K562 (cell line): ENCODE results near the gene SETD1B. TPM values are rescaled to one million over a fixed set of nuclear protein-coding genes. Genes with fewer than 3 reads are reported as not detected.

Experiments used
- HMGN3 ChIP-seq: IDR thresholded peaks from 2 replicates; pipeline ENCODE4 v1.6.1; 2011; ENCODE audit warnings: borderline replicate concordance, low read depth, mild to moderate bottlenecking, mixed read lengths, low read length; ENCODE audit not compliant: insufficient read length; ENCODE audit errors: extremely low read depth
- HNRNPH1 ChIP-seq: fragments of 200-400 bp; formaldehyde crosslinking; optimal IDR thresholded peaks from 2 replicates; pipeline ENCODE3; 2017; ENCODE audit warnings: low read depth, mild to moderate bottlenecking, low read length, moderate library complexity
- MYC ChIP-seq, 2 experiments: fragments of 250-450 bp in 1 of 2; sonication (Bioruptor Pico) in 1 of 2; IDR thresholded peaks; 2 replicates each; pipeline versions ENCODE4 v1.5.1 to v1.6.1; 2012 to 2021; ENCODE audit warnings: low read depth in 2 of 2, borderline replicate concordance in 1 of 2, improper control_type of control experiment in 1 of 2, low read length in 1 of 2, mild to moderate bottlenecking in 1 of 2, moderate library complexity in 1 of 2
- PCBP2 ChIP-seq: fragments of 200-400 bp; formaldehyde crosslinking; IDR thresholded peaks from 2 replicates; pipeline ENCODE4 v1.6.1; 2018; ENCODE audit warnings: low read length, low read depth, mild to moderate bottlenecking, moderate library complexity; ENCODE audit not compliant: poor library complexity, severe bottlenecking
- SRSF7 ChIP-seq: fragments of 200-400 bp; formaldehyde crosslinking; optimal IDR thresholded peaks from 2 replicates; pipeline ENCODE3; 2017; ENCODE audit warnings: mild to moderate bottlenecking, low read depth, low read length
- STAT5A ChIP-seq: IDR thresholded peaks from 2 replicates; pipeline ENCODE4 v1.6.1; 2012; ENCODE audit warnings: low read length, inconsistent platforms, borderline replicate concordance
- TARDBP ChIP-seq: fragments of 450-650 bp; IDR thresholded peaks from 2 replicates; pipeline ENCODE4 v1.6.1; 2016
- TBL1XR1 ChIP-seq, 2 experiments: IDR thresholded peaks; 2 replicates each; pipeline ENCODE4 v1.6.1; 2012; ENCODE audit warnings: improper control_type of control experiment in 2 of 2, low read length in 2 of 2, mild to moderate bottlenecking in 1 of 2
- TEAD2 ChIP-seq: fragments of 450-650 bp; IDR thresholded peaks from 2 replicates; pipeline ENCODE4 v1.6.1; 2016; ENCODE audit warnings: missing genetic modification characterization, control low read depth, missing compliant biosample characterization
- THAP12 ChIP-seq: fragments of 250-450 bp; sonication (Bioruptor Pico); IDR thresholded peaks from 2 replicates; pipeline ENCODE4 v1.9.0; 2021; ENCODE audit warnings: mild to moderate bottlenecking, inconsistent platforms
- TRIM24 ChIP-seq, 2 experiments: fragments of 450-650 bp; IDR thresholded peaks; 2 replicates each; pipeline ENCODE4 v1.6.1; 2016
- ZFX ChIP-seq: sonication (generic); formaldehyde crosslinking; IDR thresholded peaks from 2 replicates; pipeline ENCODE4 v1.8.0; 2022; ENCODE audit warnings: mild to moderate bottlenecking, missing genetic modification reagents, moderate library complexity
- ZNF239 ChIP-seq: fragments of 250-450 bp; sonication (Bioruptor Pico); IDR thresholded peaks from 2 replicates; pipeline ENCODE4 v1.4.0; 2020; ENCODE audit warnings: mild to moderate bottlenecking
- ZNF263 ChIP-seq: sonication (generic); formaldehyde crosslinking; IDR thresholded peaks from 2 replicates; pipeline ENCODE4 v1.8.0; 2022; ENCODE audit warnings: mild to moderate bottlenecking, missing genetic modification reagents, borderline replicate concordance
- ZNF384 ChIP-seq: IDR thresholded peaks from 2 replicates; pipeline ENCODE4 v1.6.1; 2012; ENCODE audit warnings: low read depth, low read length, improper control_type of control experiment
- polyA plus RNA-seq, 8 experiments: library from polyadenylated mRNA; depleted of rRNA in 4 of 8; stranded (reverse) in 5 of 8; unstranded in 3 of 8; fragments of >200 nt; fragmentation: Nextera tagmentation in 2 of 8; fragmentation: Illumina TruSeq in 1 of 8; extraction: Ambion mirVana in 2 of 8; extraction: Trizol in 1 of 8; gene quantifications; 2 replicates each; pipeline versions ENCODE4 v1.2.1 to v1.2.3, GENCODE V29; 2011 to 2014; ENCODE audit warnings: inconsistent platforms in 1 of 8, missing spikeins in 1 of 8
- total RNA-seq, 7 experiments: library from RNA; depleted of rRNA in 6 of 7; stranded (reverse); fragments of >200 nt in 6 of 7; fragmentation: Illumina TruSeq in 2 of 7; extraction: Trizol in 2 of 7; gene quantifications; 2 replicates each; pipeline versions ENCODE4 v1.2.1 to v1.2.3, GENCODE V29; 2011 to 2021; ENCODE audit warnings: low replicate concordance in 1 of 7
- TF ChIP-seq, protein P1 (sequence below): sonication (generic); formaldehyde crosslinking; IDR thresholded peaks from 2 replicates; pipeline ENCODE4 v1.8.0; 2022; ENCODE audit warnings: mild to moderate bottlenecking, missing genetic modification reagents
- TF ChIP-seq, protein P2 (sequence below): sonication (generic); formaldehyde crosslinking; IDR thresholded peaks from 2 replicates; pipeline ENCODE4 v1.8.1; 2022; ENCODE audit warnings: missing genetic modification reagents
- TF ChIP-seq, protein P3 (sequence below): sonication (generic); formaldehyde crosslinking; IDR thresholded peaks from 2 replicates; pipeline ENCODE4 v1.8.1; 2023; ENCODE audit warnings: mild to moderate bottlenecking, missing genetic modification reagents

Gene SETD1B
- total and polyA plus RNA-seq, 9 of the 15 experiments (the other 6 are each of a cell fraction or from before 2014, with no cell fraction given), result 0.48 to 26.6 (median 2.3) TPM

- peak; percentile 88 for TF ChIP-seq MYC (IDR thresholded peaks at IDR 0.05; ENCODE audit: low read depth, low read length)
- peak; percentile 58; the same call in 1 of the 2 replicates for TF ChIP-seq MYC (CRISPR knock-in tag; IDR thresholded peaks at IDR 0.05; ENCODE audit: borderline replicate concordance, low read depth)
- TF ChIP-seq TBL1XR1 (IDR thresholded peaks at IDR 0.05; ENCODE audit: low read length in 2 of 2), result no peak
- TF ChIP-seq TARDBP, result no peak
- no peak for TF ChIP-seq ZNF239 (CRISPR knock-in tag)
- TF ChIP-seq, protein P1, sequence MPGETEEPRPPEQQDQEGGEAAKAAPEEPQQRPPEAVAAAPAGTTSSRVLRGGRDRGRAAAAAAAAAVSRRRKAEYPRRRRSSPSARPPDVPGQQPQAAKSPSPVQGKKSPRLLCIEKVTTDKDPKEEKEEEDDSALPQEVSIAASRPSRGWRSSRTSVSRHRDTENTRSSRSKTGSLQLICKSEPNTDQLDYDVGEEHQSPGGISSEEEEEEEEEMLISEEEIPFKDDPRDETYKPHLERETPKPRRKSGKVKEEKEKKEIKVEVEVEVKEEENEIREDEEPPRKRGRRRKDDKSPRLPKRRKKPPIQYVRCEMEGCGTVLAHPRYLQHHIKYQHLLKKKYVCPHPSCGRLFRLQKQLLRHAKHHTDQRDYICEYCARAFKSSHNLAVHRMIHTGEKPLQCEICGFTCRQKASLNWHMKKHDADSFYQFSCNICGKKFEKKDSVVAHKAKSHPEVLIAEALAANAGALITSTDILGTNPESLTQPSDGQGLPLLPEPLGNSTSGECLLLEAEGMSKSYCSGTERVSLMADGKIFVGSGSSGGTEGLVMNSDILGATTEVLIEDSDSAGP (CRISPR knock-in tag), result no peak
- TF ChIP-seq SRSF7, result no peak
- no peak for TF ChIP-seq ZNF384
- no peak for TF ChIP-seq THAP12
- no peak for TF ChIP-seq HNRNPH1
- no peak for TF ChIP-seq HMGN3
- no peak; the same call in 1 of the 2 replicates for TF ChIP-seq ZFX
- TF ChIP-seq PCBP2, result no peak
- TF ChIP-seq, protein P2, sequence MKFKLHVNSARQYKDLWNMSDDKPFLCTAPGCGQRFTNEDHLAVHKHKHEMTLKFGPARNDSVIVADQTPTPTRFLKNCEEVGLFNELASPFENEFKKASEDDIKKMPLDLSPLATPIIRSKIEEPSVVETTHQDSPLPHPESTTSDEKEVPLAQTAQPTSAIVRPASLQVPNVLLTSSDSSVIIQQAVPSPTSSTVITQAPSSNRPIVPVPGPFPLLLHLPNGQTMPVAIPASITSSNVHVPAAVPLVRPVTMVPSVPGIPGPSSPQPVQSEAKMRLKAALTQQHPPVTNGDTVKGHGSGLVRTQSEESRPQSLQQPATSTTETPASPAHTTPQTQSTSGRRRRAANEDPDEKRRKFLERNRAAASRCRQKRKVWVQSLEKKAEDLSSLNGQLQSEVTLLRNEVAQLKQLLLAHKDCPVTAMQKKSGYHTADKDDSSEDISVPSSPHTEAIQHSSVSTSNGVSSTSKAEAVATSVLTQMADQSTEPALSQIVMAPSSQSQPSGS (CRISPR knock-in tag), result no peak
- no peak for TF ChIP-seq STAT5A
- no peak for TF ChIP-seq TRIM24 (IDR thresholded peaks at IDR 0.05)
- TF ChIP-seq ZNF263 (CRISPR knock-in tag), result peak; percentile 31; the same call in 1 of the 2 replicates
- TF ChIP-seq TEAD2 (tag), result no peak
- TF ChIP-seq, protein P3, sequence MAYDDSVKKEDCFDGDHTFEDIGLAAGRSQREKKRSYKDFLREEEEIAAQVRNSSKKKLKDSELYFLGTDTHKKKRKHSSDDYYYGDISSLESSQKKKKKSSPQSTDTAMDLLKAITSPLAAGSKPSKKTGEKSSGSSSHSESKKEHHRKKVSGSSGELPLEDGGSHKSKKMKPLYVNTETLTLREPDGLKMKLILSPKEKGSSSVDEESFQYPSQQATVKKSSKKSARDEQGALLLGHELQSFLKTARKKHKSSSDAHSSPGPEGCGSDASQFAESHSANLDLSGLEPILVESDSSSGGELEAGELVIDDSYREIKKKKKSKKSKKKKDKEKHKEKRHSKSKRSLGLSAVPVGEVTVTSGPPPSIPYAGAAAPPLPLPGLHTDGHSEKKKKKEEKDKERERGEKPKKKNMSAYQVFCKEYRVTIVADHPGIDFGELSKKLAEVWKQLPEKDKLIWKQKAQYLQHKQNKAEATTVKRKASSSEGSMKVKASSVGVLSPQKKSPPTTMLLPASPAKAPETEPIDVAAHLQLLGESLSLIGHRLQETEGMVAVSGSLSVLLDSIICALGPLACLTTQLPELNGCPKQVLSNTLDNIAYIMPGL (CRISPR knock-in tag), result no peak
Measured at GRCh38 chr12:121797937-121798786, 5.6 kb upstream of the SETD1B start (continued).
